ENCODE results near the gene MYPOP. TPM values are rescaled to one million over a fixed set of nuclear protein-coding genes. Genes with fewer than 3 reads are reported as not detected.
"Not testable (repeated sequence)": the region's sequence is repeated elsewhere in the genome, so short reads cannot be mapped to it uniquely, and the experiment has no call there.

The MYPOP gene
- total RNA-seq, 1 donor from 2014 or later = 1.6 TPM

DNA sequence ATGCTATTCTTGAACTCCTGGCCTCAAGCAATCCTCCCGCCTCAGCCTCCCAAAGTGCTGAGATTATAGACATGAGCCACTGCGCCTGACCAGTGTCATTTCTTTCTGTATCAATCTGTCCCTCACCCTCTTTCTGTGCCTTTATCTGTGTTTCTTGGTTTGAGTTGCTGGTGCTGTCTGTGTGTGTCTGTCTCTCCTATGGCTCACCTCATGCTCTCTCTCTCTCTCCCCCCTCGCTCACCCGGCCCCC lies 26.3 kb downstream of the MYPOP start:
- peaks cover 0 to 4% of the 10 kb centered on the region in 2 donors for H3K4me1 ChIP-seq
- no peaks in the 10 kb centered on the region for H3K27me3 ChIP-seq
- H3K36me3 ChIP-seq = no peaks in the 10 kb centered on the region
- H3K27ac ChIP-seq = no peak overlapping the region
- no peaks in the 10 kb centered on the region for H3K9me3 ChIP-seq
- H3K4me3 ChIP-seq = no peak overlapping the region
- intact Hi-C loops (cut with DNase I) = no loop called here
- TF ChIP-seq, protein P1, sequence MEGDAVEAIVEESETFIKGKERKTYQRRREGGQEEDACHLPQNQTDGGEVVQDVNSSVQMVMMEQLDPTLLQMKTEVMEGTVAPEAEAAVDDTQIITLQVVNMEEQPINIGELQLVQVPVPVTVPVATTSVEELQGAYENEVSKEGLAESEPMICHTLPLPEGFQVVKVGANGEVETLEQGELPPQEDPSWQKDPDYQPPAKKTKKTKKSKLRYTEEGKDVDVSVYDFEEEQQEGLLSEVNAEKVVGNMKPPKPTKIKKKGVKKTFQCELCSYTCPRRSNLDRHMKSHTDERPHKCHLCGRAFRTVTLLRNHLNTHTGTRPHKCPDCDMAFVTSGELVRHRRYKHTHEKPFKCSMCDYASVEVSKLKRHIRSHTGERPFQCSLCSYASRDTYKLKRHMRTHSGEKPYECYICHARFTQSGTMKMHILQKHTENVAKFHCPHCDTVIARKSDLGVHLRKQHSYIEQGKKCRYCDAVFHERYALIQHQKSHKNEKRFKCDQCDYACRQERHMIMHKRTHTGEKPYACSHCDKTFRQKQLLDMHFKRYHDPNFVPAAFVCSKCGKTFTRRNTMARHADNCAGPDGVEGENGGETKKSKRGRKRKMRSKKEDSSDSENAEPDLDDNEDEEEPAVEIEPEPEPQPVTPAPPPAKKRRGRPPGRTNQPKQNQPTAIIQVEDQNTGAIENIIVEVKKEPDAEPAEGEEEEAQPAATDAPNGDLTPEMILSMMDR (IDR thresholded peaks at IDR 0.05) = no peak
- no peak for DNase-seq (ENCODE audit: low spot score in 2 of 2)

- H3K27me3 ChIP-seq = no peaks in the 10 kb centered on the region
- H3K4me1 ChIP-seq = peaks cover 0 to 4% of the 10 kb centered on the region in 2 donors
- no peaks in the 10 kb centered on the region for H3K36me3 ChIP-seq
- H3K4me3 ChIP-seq = no peak overlapping the region
- no peak overlapping the region for H3K27ac ChIP-seq
- DNase-seq (ENCODE audit: low spot score in 2 of 2) = no peak
- TF ChIP-seq, protein P1 (IDR thresholded peaks at IDR 0.05) = no peak
- no peaks in the 10 kb centered on the region for H3K9me3 ChIP-seq
- intact Hi-C loops (cut with DNase I) = no loop called here
Observed at GRCh38 chr19:45874620-45874966, 27.8 kb downstream of the MYPOP start.

GRCh38 chr19:45873219-45873772 lies 29.1 kb downstream of the MYPOP start:
- no peaks in the 10 kb centered on the region for H3K27me3 ChIP-seq
- no peaks in the 10 kb centered on the region for H3K9me3 ChIP-seq
- DNase-seq (ENCODE audit: low spot score in 2 of 2) = no peak
- no peak overlapping the region for H3K27ac ChIP-seq
- H3K4me1 ChIP-seq = peaks cover 0 to 4% of the 10 kb centered on the region in 2 donors
- H3K4me3 ChIP-seq = no peak overlapping the region
- intact Hi-C loops (cut with DNase I) = no loop called here
- H3K36me3 ChIP-seq = no peaks in the 10 kb centered on the region
- TF ChIP-seq, protein P1 (IDR thresholded peaks at IDR 0.05) = no peak

- TF ChIP-seq, protein P1 (IDR thresholded peaks at IDR 0.05) = no peak
- Histone ChIP-seq H3K27me3 (no peaks in the 10 kb centered on the region), H3K27ac (no peak overlapping the region), H3K4me3 (no peak overlapping the region), H3K36me3 (no peaks in the 10 kb centered on the region), H3K4me1 (peaks cover 0 to 4% of the 10 kb centered on the region in 2 donors), H3K9me3 (no peaks in the 10 kb centered on the region)
- DNase-seq (ENCODE audit: low spot score in 2 of 2) = no peak
- intact Hi-C loops (cut with DNase I) = no loop called here
Observed at GRCh38 chr19:45872095-45872919, 30.1 kb downstream of the MYPOP start.

GRCh38 chr19:45870798-45871197 lies 31.6 kb downstream of the MYPOP start:
- Histone ChIP-seq H3K4me3 (no peak overlapping the region), H3K36me3 (no peaks in the 10 kb centered on the region), H3K27ac (no peak overlapping the region), H3K4me1 (no peaks in the 10 kb centered on the region), H3K9me3 (no peaks in the 10 kb centered on the region), H3K27me3 (no peaks in the 10 kb centered on the region)
- intact Hi-C loops (cut with DNase I) = no loop called here
- no peak for DNase-seq (ENCODE audit: low spot score in 2 of 2)
- TF ChIP-seq, protein P1 (IDR thresholded peaks at IDR 0.05) = no peak

GRCh38 chr19:45867241-45867640 lies 35.2 kb downstream of the MYPOP start:
- H3K9me3 ChIP-seq; intact Hi-C loops (cut with DNase I): not testable (repeated sequence)

More at GRCh38 chr19:45867241-45867640, 35.2 kb downstream of the MYPOP start:
- not testable (repeated sequence) for H3K36me3 ChIP-seq; H3K4me1 ChIP-seq; H3K4me3 ChIP-seq; DNase-seq (ENCODE audit: low spot score in 2 of 2); H3K27ac ChIP-seq; H3K27me3 ChIP-seq
